Panc1 (cell line): ENCODE measurements around the gene FOXD2. TPM values are rescaled to one million over a fixed set of nuclear protein-coding genes. Genes with fewer than 3 reads are reported as not detected.

Experiments
- ATAC-seq: fragments of 200-7000 bp; cut with Tn5 transposase; 2 replicates; pipeline ENCODE4 v1.9.1; 2020; ENCODE audit warnings: mild to moderate bottlenecking, moderate library complexity
- Bru-seq: library from RNA; stranded (reverse); fragments of 400-500 nt; gene quantifications from one replicate; lab custom pipeline; 2021; lab: Mats Ljungman, UMichigan
- BruChase-seq, 2 experiments: library from RNA; stranded (reverse); fragments of 400-500 nt; gene quantifications; one replicate each; lab custom pipeline; 2021; lab: Mats Ljungman, UMichigan
- BruUV-seq: library from RNA; stranded (reverse); fragments of 400-500 nt; replicated peaks from 2 replicates; lab custom pipeline; 2021; lab: Mats Ljungman, UMichigan
- CTCF ChIA-PET: fragments of 300-600 bp; sonication (Branson Sonifier 250); formaldehyde crosslinking; loops from one replicate; lab custom pipeline; 2022; ENCODE audit warnings: antibody characterized with exemption; lab: Charles Lee
- POLR2A ChIA-PET: fragments of 300-600 bp; sonication (Branson Sonifier 250); formaldehyde crosslinking; loops from one replicate; lab custom pipeline; 2022; ENCODE audit warnings: antibody characterized with exemption; lab: Charles Lee
- DNase-seq: peaks from one replicate; pipeline ENCODE4 v3.0.0-alpha.2; 2010; ENCODE audit warnings: low read depth, low spot score
- H3K27ac ChIP-seq: 2 replicates; pipeline ENCODE4 v1.5.1; 2011; ENCODE audit warnings: mild to moderate bottlenecking, low read length, inconsistent platforms
- H3K27me3 ChIP-seq: fragments of 200-500 bp; sonication (Bioruptor generic); 2 replicates; pipeline ENCODE4 v1.6.0; 2014; ENCODE audit warnings: low read length, inconsistent platforms; ENCODE audit not compliant: control insufficient read depth, insufficient read depth
- H3K36me3 ChIP-seq: fragments of 200-500 bp; sonication (Bioruptor generic); 2 replicates; pipeline ENCODE4 v1.5.1; 2014; ENCODE audit warnings: inconsistent platforms, mild to moderate bottlenecking, low read length, moderate library complexity; ENCODE audit not compliant: control insufficient read depth, insufficient read depth
- H3K4me1 ChIP-seq: 2 replicates; pipeline ENCODE4 v1.5.1; 2011; ENCODE audit warnings: inconsistent platforms, mild to moderate bottlenecking, low read length, moderate library complexity; ENCODE audit not compliant: control insufficient read depth, insufficient read depth
- H3K4me3 ChIP-seq, 2 experiments: 2 replicates each; pipeline ENCODE4 v1.5.1; 2011 to 2012; ENCODE audit warnings: low read depth in 2 of 2, low read length in 2 of 2, mild to moderate bottlenecking in 2 of 2, inconsistent platforms in 1 of 2, moderate library complexity in 1 of 2
- H3K9me3 ChIP-seq: fragments of 200-500 bp; sonication (Bioruptor generic); 2 replicates; pipeline ENCODE4 v1.5.1; 2014; ENCODE audit warnings: low read depth, mild to moderate bottlenecking, inconsistent platforms, low read length, moderate library complexity; ENCODE audit not compliant: control insufficient read depth, insufficient read depth
- CTCF ChIP-seq: fragments of 450-650 bp; IDR thresholded peaks from 2 replicates; pipeline ENCODE4 v1.5.1; 2017; ENCODE audit warnings: mild to moderate bottlenecking
- POLR2AphosphoS5 ChIP-seq: IDR thresholded peaks from 2 replicates; pipeline ENCODE4 v1.6.1; 2012; ENCODE audit warnings: mild to moderate bottlenecking, low read depth, low read length, moderate library complexity
- REST ChIP-seq, 2 experiments: IDR thresholded peaks; 2 replicates each; pipeline ENCODE4 v1.6.1; 2011 to 2012; ENCODE audit warnings: low read depth in 2 of 2, control low read depth in 1 of 2, low read length in 1 of 2, mild to moderate bottlenecking in 1 of 2, moderate library complexity in 1 of 2; ENCODE audit not compliant: insufficient read depth in 1 of 2
- in situ Hi-C: cut with HindIII; loops from 2 replicates; pipeline ENCODE4 v1.10.0; 2016; ENCODE audit warnings: low sequenced_read_pairs, low pct_unique_long_range_greater_than_20kb
- intact Hi-C: fragments of 100-400 bp; cut with micrococcal nuclease; formaldehyde crosslinking; loops from one replicate; pipeline ENCODE4 v1.10.0; 2022; ENCODE audit not compliant: unreplicated experiment
- long read RNA-seq: library from polyadenylated mRNA; unstranded; transcript quantifications from one replicate; pipeline ENCODE4 v2.0.0, GENCODE V29; 2021; ENCODE audit not compliant: unreplicated experiment
- polyA plus RNA-seq: library from polyadenylated mRNA; unstranded; fragments of >200 nt; gene quantifications from one replicate; pipeline ENCODE4 v1.2.1, GENCODE V29; 2012; ENCODE audit warnings: missing spikeins; ENCODE audit not compliant: insufficient read length
- total RNA-seq: library from RNA; stranded (reverse); gene quantifications from one replicate; pipeline ENCODE4 v1.2.1, GENCODE V29; 2021; ENCODE audit not compliant: unreplicated experiment

FOXD2 gene
- total RNA-seq = 2.2 TPM
- 1.4 TPM for polyA plus RNA-seq
- percentile 38 among the genes with signal in this experiment for Bru-seq, nascent RNA
- percentile 59 among the genes with signal in this experiment for BruChase-seq, experiment 1, labeled RNA remaining after a 2-hour chase
- BruChase-seq, experiment 2, labeled RNA remaining after a 6-hour chase = percentile 42 among the genes with signal in this experiment
- long read RNA-seq, full-length matches to known transcripts = 18 of 18 reads
- long read RNA-seq, partial matches to known transcripts = 0 of 18 reads
- long read RNA-seq, other reads (novel, unspliced or antisense) = 0 of 18 reads

DNA sequence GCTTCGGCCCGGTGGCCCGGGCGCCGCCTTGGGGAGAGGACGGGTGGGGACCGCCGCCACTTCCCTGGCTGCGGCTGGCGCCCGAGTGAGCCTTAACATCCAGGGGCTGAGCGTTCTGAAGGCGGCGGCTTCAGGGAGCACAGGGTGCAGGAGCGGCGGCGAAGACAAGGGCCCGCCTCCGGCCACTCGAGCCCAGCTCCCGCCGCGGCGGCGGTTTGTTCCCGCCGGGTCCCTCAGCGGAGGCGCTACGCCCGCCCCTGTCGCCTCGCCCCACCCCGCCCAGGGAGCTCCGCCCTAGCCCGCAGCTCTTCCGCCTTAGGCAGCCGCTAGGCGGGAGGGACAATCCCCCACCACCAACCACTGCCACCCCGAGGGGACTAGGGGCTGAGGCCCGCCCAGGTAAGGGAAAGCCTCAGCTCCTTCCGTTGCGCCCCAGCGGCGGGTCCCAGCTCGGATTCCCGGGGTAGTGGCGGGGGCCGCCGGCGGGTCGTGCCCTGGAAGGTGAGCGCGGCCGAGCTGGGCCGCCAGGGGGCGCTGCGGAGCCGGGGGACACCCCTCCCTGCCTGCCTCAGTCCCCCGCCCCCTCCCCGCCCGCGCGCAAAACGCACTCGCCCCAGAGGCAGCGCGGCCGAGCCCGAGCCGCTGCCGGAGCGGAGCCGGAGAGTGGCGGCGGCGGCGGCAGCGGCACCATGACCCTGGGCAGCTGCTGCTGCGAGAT, at the start of gene FOXD2:
FOXD2 (plus strand) TSS at position 598 of the 718 bp plus-strand sequence; CDS start at position 690, 92 bp downstream.
- H3K4me3 ChIP-seq = peak within 1 kb of the TSS; percentile 63 to 89
- H3K9me3 ChIP-seq = no peaks in the 10 kb centered on the region
- in situ Hi-C loops = no loop called here
- CTCF ChIA-PET = interaction anchor here (0.5 to 5.0 kb wide), 21 partner anchors 10 to 319 kb away, joined by 3 to 58 read pairs (median 4); no protein-coding TSS in a partner anchor
- no TSS peak for BruUV-seq
- no peaks in the 10 kb centered on the region for H3K27me3 ChIP-seq
- no peak for TF ChIP-seq REST (IDR thresholded peaks at IDR 0.05; ENCODE audit: insufficient read depth in 1 of 2, low read depth in 2 of 2, low read length in 1 of 2)
- TF ChIP-seq CTCF = peak; percentile 98
- TF ChIP-seq POLR2AphosphoS5 = peak; percentile 66; the same call in 1 of the 2 replicates
- H3K27ac ChIP-seq = peak within 1 kb of the TSS; percentile 83
- peaks cover 26% of the 10 kb centered on the region for H3K4me1 ChIP-seq
- ATAC-seq (peak; percentile 93), DNase-seq (peak; percentile 57)
- POLR2A ChIA-PET = interaction anchor here (0.6 to 0.7 kb wide), 7 partner anchors 11 to 688 kb away, joined by 4 to 7 read pairs (median 5); no protein-coding TSS in a partner anchor
- intact Hi-C loops = loop anchor here (2.0 kb wide), 1 partner anchor 273 kb away; no protein-coding TSS in a partner anchor
- no peaks in the 10 kb centered on the region; the same call in 1 of the 2 replicates for H3K36me3 ChIP-seq

- no peak overlapping the region for H3K4me3 ChIP-seq
- BruUV-seq = no TSS peak
- ChIA-PET CTCF (interaction anchor here (1.5 to 4.6 kb wide), 3 partner anchors 48 to 338 kb away, joined by 3 to 31 read pairs (median 26); partner anchors contain the start of gene FOXD2), POLR2A (interaction anchor here (0.6 kb wide), 1 partner anchor 49 kb away, joined by 4 read pairs; the partner anchor contains the start of gene FOXD2)
- H3K9me3 ChIP-seq = no peaks in the 10 kb centered on the region
- in situ Hi-C loops = no loop called here
- no peaks in the 10 kb centered on the region; the same call in 1 of the 2 replicates for H3K4me1 ChIP-seq
- intact Hi-C loops = loop anchor here (5.0 kb wide), 2 partner anchors 323 to 338 kb away; no protein-coding TSS in a partner anchor
- DNase-seq (peak; percentile 66), ATAC-seq (peak; percentile 94)
- no peaks in the 10 kb centered on the region for H3K36me3 ChIP-seq
- no peaks in the 10 kb centered on the region; the same call in 1 of the 2 replicates for H3K27me3 ChIP-seq
- H3K27ac ChIP-seq = no peak overlapping the region
- TF ChIP-seq POLR2AphosphoS5 (no peak), REST (IDR thresholded peaks at IDR 0.05; ENCODE audit: insufficient read depth in 1 of 2, low read depth in 2 of 2, low read length in 1 of 2) (no peak), CTCF (peak; percentile 94)
Measured at GRCh38 chr1:47388891-47389238, 49.0 kb upstream of the FOXD2 start.
